SU-DHL-6 (cell line): ENCODE results near the gene KIAA1614.

Experiments used
- EZH2phosphoT487 ChIP-seq: fragments of 200-600 bp; sonication (generic), shearing (Covaris generic); conservative IDR thresholded peaks from 2 replicates; pipeline ENCODE4 v1.6.1; 2018; ENCODE audit warnings: mild to moderate bottlenecking, antibody characterized with exemption, low read length, moderate library complexity, mixed read lengths
- TF ChIP-seq, protein P1 (sequence below): fragments of 200-600 bp; sonication (generic); IDR thresholded peaks from one replicate; pipeline ENCODE4 v1.5.1; 2017; ENCODE audit warnings: antibody characterized with exemption, mild to moderate bottlenecking, low read length, moderate library complexity; ENCODE audit not compliant: insufficient read depth, poor library complexity, severe bottlenecking

DNA sequence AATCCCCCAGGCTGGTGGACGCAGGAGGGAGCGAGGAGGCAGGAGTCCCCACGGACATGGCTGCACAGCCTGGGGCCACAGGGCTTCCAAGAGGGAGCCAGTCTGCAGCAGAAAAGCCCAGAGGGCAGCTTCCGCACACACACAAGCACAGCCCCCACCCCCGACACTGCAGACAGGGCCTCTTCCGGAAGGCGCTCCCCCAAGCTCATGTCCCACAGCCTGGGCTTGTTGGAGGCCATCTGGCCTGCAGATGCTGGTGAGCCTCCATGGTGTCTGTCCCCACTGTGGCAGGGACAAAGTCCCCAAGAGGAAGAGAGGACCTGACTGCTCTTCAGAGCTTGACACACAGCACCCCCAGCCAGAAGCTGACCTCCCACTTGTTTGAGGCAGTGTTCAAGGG, 13.4 kb upstream of the KIAA1614 start:
- TF ChIP-seq, protein P1, sequence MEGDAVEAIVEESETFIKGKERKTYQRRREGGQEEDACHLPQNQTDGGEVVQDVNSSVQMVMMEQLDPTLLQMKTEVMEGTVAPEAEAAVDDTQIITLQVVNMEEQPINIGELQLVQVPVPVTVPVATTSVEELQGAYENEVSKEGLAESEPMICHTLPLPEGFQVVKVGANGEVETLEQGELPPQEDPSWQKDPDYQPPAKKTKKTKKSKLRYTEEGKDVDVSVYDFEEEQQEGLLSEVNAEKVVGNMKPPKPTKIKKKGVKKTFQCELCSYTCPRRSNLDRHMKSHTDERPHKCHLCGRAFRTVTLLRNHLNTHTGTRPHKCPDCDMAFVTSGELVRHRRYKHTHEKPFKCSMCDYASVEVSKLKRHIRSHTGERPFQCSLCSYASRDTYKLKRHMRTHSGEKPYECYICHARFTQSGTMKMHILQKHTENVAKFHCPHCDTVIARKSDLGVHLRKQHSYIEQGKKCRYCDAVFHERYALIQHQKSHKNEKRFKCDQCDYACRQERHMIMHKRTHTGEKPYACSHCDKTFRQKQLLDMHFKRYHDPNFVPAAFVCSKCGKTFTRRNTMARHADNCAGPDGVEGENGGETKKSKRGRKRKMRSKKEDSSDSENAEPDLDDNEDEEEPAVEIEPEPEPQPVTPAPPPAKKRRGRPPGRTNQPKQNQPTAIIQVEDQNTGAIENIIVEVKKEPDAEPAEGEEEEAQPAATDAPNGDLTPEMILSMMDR: no peak
- TF ChIP-seq EZH2phosphoT487: no peak
